ENCODE results near the gene ADGRL1. TPM values are rescaled to one million over a fixed set of nuclear protein-coding genes. Genes with fewer than 3 reads are reported as not detected.
A peak's percentile ranks its signal among the peaks of the same experiment; 100 is the strongest.

The ADGRL1 gene
- polyA plus RNA-seq, 1 of the 3 experiments (the other 2 are of a cell fraction): 13.4 TPM

DNA sequence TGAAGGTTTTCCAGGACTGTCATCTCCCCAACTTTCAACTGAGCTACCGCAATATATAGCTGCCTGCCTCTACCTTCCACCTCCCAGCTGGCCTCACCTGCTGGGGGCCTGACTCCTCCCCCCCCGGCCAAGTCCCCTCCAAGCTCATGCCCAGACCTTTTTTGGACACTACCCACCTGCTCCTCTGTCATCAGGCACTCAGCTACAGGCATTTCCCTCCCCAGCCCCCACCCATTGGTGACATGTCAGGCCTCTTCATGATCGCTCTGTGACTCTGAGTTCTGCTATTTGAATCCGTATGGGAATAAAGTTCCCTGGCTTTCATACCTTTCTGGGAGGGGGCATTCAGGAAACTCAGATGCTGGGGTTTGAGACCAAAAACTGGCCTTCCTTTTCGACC is 90.2 kb downstream of the ADGRL1 start:
- Histone ChIP-seq H3K27me3 (ENCODE audit: insufficient read depth) (no peaks in the 10 kb centered on the region), H3K9ac (no peak overlapping the region), H3K4me1 (ENCODE audit: control insufficient read depth in 1 of 2, insufficient read depth in 2 of 2, low read depth in 1 of 2, low read length in 1 of 2) (peaks cover 15 to 36% of the 10 kb centered on the region in 2 experiments), H3K4me2 (peak overlapping the region; percentile 98; the same call in 1 of the 2 replicates), H2AFZ (ENCODE audit: low read depth) (no peak overlapping the region), H3K9me3 (no peaks in the 10 kb centered on the region), H3K9me2 (no peaks in the 10 kb centered on the region), H4K20me1 (ENCODE audit: insufficient read depth) (no peaks in the 10 kb centered on the region), H3K36me3 (replicated peaks in 1 of 2; ENCODE audit: control insufficient read depth in 1 of 2, insufficient read depth in 2 of 2, low read length in 1 of 2) (no peaks in the 10 kb centered on the region), H3K4me3 (ENCODE audit: low read depth in 2 of 2, low read length in 1 of 2) (peak overlapping the region in 1 of 2 experiments; percentile 80; a peak in 1 of 4 replicates), H3K79me2 (ENCODE audit: insufficient read depth) (peaks cover 43% of the 10 kb centered on the region), H3F3A (replicated peaks; ENCODE audit: insufficient read depth) (peaks cover 9% of the 10 kb centered on the region), H3K27ac (ENCODE audit: low read depth in 2 of 2, low read length in 1 of 2) (no peak overlapping the region)
- 72% methylated on average over 5 of the region's 5 CpGs for WGBS (ENCODE audit: low lambda C conversion rate)
- ChIA-PET CTCF (interaction anchor here (1.6 to 4.7 kb wide), 6 partner anchors 14 to 233 kb away, joined by 4 to 28 read pairs (median 14); partner anchors contain the start of genes ASF1B, MISP3 and SAMD1), POLR2A (no interaction called here)
- DNase-seq: no peak
- TF ChIP-seq RXRA (IDR thresholded peaks at IDR 0.05; ENCODE audit: borderline replicate concordance, low read depth): no peak
- TF ChIP-seq CHD2 (IDR thresholded peaks at IDR 0.05; ENCODE audit: low read length, partially characterized antibody): no peak
- TF ChIP-seq TCF12 (IDR thresholded peaks at IDR 0.05): no peak
- TF ChIP-seq SMC3 (IDR thresholded peaks at IDR 0.05; ENCODE audit: low read depth, low read length): no peak
- TF ChIP-seq, protein P1, sequence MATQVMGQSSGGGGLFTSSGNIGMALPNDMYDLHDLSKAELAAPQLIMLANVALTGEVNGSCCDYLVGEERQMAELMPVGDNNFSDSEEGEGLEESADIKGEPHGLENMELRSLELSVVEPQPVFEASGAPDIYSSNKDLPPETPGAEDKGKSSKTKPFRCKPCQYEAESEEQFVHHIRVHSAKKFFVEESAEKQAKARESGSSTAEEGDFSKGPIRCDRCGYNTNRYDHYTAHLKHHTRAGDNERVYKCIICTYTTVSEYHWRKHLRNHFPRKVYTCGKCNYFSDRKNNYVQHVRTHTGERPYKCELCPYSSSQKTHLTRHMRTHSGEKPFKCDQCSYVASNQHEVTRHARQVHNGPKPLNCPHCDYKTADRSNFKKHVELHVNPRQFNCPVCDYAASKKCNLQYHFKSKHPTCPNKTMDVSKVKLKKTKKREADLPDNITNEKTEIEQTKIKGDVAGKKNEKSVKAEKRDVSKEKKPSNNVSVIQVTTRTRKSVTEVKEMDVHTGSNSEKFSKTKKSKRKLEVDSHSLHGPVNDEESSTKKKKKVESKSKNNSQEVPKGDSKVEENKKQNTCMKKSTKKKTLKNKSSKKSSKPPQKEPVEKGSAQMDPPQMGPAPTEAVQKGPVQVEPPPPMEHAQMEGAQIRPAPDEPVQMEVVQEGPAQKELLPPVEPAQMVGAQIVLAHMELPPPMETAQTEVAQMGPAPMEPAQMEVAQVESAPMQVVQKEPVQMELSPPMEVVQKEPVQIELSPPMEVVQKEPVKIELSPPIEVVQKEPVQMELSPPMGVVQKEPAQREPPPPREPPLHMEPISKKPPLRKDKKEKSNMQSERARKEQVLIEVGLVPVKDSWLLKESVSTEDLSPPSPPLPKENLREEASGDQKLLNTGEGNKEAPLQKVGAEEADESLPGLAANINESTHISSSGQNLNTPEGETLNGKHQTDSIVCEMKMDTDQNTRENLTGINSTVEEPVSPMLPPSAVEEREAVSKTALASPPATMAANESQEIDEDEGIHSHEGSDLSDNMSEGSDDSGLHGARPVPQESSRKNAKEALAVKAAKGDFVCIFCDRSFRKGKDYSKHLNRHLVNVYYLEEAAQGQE (IDR thresholded peaks at IDR 0.05; ENCODE audit: low read depth, low read length): no peak
- TF ChIP-seq POLR2AphosphoS5 (IDR thresholded peaks at IDR 0.05; ENCODE audit: low read depth, low read length): no peak
- no peak for TF ChIP-seq GATA2 (CRISPR knock-in tag; IDR thresholded peaks at IDR 0.05)
- no peak for TF ChIP-seq JUND (IDR thresholded peaks at IDR 0.05)
- TF ChIP-seq FOXJ3 (CRISPR knock-in tag; IDR thresholded peaks at IDR 0.05): no peak
- TF ChIP-seq, protein P2, sequence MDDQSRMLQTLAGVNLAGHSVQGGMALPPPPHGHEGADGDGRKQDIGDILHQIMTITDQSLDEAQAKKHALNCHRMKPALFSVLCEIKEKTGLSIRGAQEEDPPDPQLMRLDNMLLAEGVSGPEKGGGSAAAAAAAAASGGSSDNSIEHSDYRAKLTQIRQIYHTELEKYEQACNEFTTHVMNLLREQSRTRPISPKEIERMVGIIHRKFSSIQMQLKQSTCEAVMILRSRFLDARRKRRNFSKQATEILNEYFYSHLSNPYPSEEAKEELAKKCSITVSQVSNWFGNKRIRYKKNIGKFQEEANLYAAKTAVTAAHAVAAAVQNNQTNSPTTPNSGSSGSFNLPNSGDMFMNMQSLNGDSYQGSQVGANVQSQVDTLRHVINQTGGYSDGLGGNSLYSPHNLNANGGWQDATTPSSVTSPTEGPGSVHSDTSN (IDR thresholded peaks at IDR 0.05): no peak
- TF ChIP-seq, protein P3, sequence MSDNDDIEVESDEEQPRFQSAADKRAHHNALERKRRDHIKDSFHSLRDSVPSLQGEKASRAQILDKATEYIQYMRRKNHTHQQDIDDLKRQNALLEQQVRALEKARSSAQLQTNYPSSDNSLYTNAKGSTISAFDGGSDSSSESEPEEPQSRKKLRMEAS (IDR thresholded peaks at IDR 0.05; ENCODE audit: low read depth): no peak
- no peak for TF ChIP-seq EZH2phosphoT487 (IDR thresholded peaks at IDR 0.05; ENCODE audit: borderline replicate concordance, low read depth)
- TF ChIP-seq RAD21 (IDR thresholded peaks at IDR 0.05; ENCODE audit: low read length): no peak
- TF ChIP-seq SIN3A (IDR thresholded peaks at IDR 0.05; ENCODE audit: borderline replicate concordance, low read depth, low read length): no peak
- no peak for TF ChIP-seq GABPA (IDR thresholded peaks at IDR 0.05; ENCODE audit: low read depth)
- TF ChIP-seq, protein P4, sequence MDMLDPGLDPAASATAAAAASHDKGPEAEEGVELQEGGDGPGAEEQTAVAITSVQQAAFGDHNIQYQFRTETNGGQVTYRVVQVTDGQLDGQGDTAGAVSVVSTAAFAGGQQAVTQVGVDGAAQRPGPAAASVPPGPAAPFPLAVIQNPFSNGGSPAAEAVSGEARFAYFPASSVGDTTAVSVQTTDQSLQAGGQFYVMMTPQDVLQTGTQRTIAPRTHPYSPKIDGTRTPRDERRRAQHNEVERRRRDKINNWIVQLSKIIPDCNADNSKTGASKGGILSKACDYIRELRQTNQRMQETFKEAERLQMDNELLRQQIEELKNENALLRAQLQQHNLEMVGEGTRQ (IDR thresholded peaks at IDR 0.05; ENCODE audit: borderline replicate concordance, low read depth, low read length): no peak
- TF ChIP-seq RCOR1 (IDR thresholded peaks at IDR 0.05; ENCODE audit: low read length): no peak
- no peak for TF ChIP-seq EP300 (IDR thresholded peaks at IDR 0.05; ENCODE audit: borderline replicate concordance in 1 of 2, low read depth in 1 of 2, low read length in 1 of 2)
- no peak for TF ChIP-seq ELF1 (IDR thresholded peaks at IDR 0.05)
